ENCODE results near the gene OSTC.
"Not testable (repeated sequence)": the region's sequence is repeated elsewhere in the genome, so short reads cannot be mapped to it uniquely, and the experiment has no call there.

Gene OSTC

DNA sequence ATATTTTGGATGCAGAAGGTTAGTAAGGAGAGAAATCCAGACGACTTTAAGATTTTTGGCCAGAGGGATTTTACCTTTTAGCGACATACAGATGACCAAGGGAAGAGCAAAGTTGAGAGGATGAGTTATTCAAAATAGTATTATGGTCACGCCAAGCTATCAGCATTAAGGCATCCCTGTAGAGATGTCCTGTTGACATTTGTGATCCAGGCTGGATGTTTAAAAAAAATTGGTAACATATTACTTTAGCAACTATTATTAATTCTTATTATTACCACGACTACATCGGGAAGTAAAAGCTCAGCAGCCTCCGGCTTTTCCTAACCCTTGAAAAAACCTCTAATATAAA, 562 bp upstream of the OSTC start:
- no peak for DNase-seq

DNA sequence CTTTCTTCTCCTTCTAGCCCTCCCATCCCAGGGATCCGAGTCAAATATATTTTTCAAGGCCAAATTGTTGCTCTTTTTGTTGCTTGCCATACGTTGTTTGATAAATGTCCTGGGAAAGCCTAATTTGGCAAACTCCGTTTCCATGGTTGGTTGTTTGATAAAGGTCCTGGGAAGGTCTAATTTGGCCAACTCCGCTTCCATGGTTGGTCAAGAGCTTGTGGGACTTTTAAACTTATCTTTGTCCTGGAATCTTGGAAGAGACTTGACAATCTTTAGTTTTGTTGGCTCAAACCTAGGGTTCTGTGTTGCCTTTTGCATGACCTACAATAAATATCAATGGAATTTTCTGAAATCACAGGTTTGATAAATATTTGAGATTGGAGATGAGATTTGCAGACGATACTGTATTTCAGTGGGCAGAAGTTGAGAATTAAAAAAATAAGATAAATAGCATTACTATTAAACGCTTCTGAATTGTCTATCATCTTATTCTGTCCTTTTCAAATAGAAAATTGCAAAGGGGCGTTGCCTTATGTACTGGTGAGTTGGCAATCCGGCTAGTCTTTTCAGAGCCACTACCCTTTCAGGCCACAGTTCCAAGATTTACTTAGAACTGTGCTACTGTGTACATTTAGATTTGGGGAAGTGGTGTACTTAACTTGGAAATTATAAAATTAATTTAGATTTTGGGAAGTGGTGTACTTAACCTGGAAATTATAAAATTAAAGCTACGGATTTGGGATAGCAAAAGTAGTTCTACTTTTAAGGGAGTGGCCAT, 804 bp downstream of the OSTC start:
- DNase-seq: peak; percentile 34

DNA sequence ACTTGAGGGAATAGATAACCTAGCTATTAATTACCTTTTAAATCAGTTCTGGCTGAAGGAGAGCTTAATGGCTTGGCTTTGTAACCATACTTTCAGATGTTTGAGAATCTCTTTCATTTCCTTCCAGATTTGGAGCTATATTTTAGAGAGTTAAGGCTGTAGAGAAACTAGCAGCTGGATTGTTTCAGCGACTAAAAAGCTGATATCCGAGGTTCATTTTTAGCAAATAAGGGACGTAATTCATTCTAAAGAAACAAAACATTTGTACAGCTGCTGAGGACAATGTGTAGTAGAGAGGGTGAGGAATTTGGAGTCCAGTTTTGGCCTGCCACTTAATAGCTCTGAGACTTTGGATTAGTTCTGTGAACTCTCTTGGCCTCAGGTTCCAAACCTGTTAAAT, 12.2 kb downstream of the OSTC start:
- DNase-seq: no peak

DNA sequence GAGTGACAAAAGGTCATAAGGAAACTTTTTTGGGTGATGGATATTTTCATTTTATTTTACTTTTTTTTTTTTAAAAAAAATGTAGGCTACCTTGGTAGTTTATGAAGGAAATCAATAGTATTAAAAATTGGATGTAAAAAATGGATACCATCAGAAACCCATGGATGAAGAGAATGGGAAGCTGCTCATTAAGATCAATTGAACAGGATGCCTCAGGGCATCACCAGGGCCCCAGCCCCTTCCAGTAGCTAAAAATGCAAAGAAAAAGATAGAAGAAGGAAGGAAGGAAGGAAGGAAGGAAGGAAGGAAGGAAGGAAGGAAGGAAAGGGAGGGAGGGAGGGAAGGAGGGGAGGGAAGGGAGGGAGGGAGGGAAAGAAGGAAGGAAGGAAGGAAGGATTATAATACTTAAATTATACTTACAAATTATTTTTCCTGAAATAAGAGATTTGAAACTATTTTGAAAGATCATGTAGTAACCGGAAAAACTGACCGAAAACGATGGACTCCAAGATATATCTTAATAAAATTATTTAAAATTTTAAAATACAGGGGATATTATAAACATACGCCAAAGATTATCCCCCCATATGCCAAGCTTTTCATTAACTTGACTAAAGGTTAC, 24.1 kb downstream of the OSTC start:
- DNase-seq: no peak

DNA sequence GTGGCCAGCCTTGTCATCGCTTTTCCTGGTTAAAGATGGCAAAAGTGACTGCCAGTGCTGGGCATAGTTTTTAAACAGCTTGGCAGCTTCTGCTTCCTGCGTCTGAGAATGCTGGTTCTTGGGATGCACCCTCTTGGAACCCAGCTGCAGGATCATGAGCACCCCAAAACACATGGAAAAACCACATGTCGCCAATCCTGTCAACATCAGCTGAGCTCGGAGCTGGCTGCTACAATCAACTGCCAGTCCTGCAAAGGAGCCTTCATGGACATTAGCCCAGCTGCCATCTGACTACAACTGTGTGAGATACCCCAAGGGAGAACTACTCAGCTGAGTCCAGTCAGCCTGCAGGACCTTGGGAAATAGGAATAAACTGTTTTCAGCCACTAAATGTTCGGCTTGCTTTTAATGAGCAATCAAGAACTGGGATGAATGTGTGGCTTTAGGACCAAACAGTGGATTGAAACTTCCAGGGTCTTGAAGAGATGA, 31.0 kb downstream of the OSTC start:
- DNase-seq: no peak

DNA sequence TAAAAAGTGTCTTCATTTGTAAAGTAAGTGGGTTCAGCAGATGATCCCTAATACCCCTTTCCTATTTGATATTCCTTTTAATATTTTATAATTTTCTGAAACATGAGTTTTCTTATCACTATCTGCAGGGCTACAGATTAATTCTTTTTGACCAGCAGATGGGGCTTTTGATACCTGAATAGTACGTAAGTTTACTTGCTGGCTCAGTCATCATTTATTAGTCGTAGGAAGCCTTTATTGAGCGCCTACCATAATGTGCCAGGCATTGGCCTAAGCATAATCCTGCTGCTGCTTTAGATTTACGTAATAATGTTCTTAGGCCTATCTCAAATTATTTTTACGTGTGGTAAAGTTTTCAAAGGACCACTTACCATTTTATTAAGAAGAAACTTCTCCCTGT, 33.1 kb downstream of the OSTC start:
- DNase-seq: peak; percentile 14

DNA sequence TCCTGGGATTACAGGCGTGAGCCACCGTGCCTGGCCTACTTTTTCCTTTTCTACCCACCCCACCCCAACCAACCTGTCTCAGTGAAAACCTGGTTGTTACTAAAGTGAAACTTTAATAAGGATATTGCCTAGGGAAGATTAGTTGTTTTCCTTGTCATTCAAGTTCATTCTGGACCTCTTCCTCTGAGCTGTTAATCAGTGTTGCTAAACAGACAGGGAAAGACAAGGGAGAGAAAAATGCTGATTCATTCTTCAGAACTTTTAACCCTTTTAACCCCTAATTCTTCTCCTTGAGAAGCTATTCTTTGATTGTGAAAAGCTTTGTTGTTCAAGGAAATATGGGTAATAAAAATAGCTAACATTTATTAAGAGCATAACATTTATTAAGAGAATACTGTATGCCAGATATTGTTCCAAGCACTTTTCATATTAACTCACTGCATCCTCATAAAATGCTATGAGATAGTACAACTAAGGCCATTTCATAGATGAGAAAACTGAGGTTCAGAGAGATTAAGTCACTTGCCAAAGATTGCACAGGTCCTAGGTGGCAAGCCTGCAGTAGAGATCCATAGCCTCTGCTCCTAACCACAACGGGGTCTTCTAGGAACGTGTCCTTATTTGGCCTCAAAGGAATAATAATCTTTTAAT, 34.8 kb downstream of the OSTC start:
- no peak for DNase-seq

DNA sequence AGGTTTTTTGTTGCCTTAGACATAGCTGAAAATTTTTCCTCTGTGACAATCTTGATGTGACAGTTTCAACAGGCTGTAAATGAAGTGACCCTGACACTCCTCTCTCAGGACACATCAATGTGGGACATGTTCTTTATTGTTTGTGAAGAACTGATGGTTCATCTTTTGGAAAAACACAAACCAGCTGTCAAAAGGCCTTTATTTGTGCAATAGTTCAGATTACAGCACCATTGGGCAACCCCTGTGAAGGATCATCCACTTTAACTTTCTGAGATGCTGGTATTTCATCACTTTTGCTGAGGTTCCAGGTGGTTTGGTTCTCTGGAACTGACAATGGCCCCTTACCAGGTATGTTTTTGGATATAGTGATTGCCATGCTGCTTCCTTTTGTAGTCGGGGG, 40.3 kb downstream of the OSTC start:
- no peak for DNase-seq

DNA sequence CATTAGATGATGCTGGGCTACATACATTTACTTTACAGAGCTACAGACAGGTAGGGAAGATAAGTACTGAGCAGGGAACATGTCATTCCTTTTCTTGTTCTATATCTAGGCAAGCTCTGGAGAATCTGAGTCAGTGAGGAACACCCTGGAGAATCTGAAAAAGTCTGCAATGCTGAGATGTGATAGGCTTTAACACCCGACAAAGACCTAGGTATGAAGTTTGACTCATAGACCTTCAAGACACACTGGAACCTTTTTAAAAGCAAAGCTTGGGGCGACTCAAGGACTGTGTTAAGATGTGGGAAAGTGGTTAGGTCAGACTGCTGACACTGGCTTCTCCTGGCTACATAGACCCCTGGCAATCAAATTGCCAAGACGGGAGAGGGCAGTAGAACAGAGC, 42.8 kb downstream of the OSTC start:
- no peak for DNase-seq

DNA sequence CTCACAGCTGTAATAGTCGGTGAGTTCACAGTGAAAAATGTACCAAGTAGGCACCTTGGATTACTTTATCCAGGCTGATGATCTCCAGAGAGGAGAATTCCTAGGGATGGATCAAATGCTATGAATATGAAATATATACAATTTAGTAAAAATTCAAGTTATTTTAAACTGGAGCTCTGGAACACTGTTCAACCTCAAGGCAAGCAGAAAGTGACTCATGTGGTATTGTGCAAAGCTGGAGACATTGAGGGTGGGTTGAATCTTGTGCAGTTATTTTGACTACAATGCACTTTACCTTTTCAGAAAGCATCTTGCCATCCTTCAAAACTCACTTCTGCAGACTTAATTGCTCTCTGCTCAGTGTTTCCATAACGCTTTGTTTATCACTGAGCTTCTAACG, 43.4 kb downstream of the OSTC start:
- no peak for DNase-seq

DNA sequence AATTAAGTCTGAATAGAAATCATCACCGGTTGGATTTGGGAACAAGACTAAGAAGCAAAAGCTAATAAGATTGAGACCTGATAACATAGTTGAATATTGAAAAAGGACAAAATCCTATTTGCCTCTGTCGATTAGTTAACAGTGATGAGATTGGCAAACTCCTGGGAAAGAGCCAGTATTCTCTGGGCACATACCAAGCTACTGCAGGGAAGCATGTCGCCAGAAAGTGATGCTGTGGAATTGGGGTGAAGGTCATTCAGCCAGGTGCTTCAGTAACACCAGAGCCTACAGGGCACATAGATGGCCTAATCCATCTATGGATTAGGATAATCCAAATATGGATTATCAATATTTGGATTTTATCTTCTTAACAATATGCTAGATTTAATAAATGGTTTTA, 44.0 kb downstream of the OSTC start:
- DNase-seq: no peak

DNA sequence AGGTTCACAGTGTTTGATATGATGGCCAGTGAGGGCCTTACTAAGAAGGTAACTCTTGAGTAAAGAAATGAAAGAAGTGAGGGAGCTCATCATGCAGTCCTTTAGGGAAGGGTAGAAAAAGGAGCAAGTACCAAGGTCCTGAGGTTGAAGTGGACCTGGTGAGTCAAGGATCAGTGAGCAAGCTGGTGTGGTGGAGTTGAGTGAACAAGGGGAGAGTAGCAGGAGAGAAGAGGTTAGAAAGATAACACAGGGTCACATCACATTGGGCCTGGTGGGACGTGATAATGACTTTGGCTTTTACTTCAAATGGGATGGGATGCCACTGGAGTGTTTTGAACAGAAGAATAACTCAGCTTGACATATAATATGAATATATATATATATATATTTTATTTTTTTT, 44.7 kb downstream of the OSTC start:
- DNase-seq: no peak

DNA sequence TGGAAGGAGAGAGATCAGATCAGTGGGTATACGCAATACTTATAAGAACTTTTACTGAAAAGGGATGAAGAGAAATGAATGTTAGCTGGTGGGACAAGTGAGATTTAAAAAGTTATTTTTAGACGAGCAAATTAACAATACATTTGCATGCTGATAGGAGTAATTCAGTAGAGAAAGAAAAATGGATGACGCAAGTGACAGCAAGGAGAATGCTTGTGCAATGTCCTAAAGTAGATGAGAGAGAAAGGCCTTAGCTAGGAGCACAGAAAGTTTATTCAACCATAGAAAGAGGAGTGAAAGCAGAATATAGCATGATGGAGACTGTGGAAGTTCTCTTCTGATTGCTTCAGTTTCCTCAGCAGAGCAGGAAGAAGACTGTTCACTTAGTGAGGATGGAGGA, 45.8 kb downstream of the OSTC start:
- no peak for DNase-seq

DNA sequence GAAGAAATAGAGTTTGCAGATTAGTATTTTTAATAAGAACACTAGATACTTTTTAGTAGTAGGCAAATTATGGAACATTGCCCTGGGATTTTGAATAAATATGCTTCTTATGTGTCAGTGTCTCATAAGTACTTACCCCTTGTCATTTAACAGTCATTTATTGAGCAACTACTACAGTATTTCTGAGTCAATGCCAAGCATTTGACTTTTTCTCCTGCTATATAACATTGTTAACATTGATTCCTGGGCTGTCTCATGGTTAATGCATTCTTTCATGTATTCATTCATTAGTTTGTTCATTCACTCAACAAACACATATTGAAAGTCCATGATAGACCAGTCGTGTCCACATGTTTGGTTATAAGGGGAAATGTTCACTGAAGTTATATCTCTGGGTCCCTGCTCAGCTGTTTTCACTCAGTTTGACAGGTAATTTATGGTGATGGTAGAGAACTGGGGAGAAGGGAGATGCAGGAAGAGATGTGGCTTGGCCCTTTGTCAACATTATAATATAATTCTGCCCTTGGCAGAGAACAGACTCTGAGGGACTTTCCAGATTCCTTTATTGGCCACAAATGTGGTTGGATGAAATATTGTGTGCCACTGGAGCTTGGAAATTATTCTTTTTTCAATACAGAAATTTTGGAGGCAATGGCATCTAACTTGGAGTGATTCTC, 49.8 kb downstream of the OSTC start:
- DNase-seq: no peak

DNA sequence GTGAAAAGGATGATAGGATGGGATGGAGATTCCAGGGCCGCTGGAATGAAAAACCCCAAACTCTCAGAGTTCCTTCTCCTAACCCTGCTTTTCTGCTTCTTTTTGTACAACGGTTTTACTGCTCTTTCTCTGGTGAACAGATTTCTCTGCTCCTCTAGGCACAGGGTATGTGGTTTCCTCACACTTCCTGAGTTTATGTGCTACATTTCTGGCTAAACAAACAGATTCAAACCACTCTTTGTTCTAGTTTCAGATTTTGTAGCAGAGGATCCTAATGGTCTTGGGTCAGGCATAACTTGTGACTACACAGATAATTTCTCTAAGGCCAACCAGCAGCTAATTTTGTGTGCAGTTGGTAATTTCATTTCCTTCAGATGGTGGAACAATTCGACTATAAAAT, 52.6 kb downstream of the OSTC start:
- DNase-seq: no peak

DNA sequence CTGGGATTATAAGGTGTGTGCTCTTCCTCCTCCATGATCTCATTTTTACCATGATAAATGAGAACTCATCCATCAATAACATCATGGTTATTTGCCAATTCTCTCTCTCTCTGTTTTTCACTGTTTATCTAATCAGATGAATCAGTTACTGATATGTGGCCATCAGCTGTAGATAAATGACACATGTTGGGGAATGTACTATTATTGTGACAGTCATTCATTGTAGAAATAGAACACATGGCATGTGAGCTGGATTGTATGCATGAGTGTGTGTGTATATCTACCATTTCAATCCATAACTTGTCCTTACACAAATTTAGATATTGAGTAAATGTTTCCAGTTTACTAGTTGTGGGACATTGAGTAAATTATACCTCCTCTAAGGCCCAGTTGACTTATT, 53.0 kb downstream of the OSTC start:
- DNase-seq: no peak

DNA sequence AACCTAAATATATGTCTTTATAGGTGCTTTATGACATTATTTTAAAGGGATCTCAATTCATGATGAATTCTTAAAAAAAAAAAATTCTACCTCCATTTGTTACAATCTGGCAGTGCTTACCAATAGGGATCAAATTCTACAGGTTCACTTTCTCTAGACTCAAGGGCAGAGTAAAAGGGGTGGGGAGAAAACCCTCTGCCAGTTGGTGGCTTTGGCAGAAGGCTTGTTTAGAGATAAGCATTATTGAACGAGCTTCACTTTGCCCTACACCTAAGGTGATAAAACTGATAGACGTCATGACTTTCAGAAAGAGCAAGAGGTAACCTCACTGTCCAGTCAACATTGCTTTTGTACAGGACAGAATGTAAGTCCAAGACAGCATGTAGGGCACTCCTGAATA, 53.6 kb downstream of the OSTC start:
- no peak for DNase-seq

DNA sequence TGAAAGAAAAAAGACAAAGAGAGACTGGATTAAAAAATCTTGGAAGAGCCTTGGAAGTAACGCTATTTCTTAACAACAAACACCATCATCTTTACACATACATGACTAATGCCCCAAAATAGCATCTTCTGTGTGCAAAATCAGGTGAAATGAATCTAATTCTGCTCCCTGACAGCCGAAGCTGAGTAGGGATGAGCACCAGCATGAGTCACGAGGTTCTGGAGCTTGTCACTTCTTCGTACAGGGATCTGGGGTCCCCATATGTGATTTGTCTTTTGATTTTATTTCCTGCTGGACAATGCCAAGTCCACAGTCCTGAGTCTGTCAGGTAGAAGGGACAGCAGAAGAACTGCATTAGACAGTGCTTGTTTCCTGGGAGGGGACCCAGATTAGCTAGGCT, 55.9 kb downstream of the OSTC start:
- no peak for DNase-seq

DNA sequence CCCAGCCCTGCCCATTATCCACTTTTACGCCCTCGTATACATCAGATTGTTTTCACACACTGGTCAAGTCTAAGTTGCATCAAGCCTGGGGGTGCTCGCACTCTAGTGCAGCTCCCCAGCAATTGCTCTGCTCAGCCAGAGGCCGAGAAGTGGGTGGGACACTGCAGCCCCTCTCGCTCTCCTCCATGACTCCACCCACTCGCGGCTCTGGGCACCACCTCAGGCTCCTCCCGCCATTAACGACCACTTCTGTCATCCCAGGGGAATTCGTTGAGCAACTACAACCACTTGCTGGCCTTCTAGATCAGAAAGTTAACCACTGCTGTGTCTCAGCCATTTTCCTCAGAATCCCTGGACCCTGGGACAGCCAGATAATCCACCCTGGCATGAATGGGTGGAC, 58.8 kb downstream of the OSTC start:
- no peak for DNase-seq

DNA sequence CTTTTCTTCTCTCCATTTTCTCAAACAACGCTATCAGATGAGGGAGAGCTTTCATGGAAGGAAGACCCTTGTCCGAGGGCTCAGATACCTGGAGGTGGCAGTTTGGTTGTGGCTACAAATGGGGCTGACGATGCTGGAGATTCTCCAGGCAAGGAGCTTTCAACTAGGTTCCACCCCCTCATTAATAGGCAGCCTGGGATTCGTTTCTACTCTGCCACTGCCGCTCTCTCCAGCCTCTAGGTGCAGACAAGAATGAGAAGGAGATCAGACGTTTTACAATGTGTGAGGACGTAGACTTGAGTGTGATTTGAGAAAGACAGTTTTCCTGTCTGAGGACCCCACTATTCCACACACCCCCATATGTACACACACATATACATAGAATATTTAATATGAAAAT, 59.3 kb downstream of the OSTC start:
- no peak for DNase-seq

DNA sequence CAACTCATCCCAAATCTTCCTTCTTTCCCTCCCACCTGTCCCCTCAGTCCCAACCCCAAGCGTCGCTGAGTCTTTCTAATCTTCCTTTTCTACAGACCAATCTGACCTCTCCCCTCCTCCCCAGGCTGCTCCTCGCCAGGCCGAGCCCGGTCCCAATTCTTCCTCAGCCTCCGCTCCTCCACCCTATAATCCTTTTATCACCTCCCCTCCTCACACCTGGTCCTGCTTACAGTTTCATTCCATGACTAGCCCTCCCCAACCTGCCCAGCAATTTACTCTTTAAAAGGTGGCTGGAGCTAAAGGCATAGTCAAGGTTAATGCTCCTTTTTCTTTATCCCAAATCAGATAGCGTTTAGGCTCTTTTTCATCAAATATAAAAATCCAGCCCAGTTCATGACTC, 60.2 kb downstream of the OSTC start:
- DNase-seq: not testable (repeated sequence)

DNA sequence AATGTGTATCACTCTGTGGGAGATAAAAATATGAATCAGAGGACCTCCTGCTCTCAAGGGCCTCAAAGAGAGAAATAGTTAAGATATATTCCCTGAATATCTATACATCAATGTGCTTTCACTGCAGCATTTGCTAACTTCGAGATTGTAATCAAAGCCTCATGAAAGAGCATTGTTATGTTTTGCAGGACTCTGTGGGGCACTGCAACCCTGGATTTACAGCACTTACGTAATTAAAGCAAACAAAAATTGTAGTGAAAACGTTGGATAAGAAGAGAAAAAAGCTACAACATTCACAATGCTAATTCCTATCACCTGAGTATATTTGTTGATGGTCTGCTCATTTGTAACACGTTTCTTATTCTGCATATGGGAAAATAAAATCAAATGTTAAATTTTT, 64.5 kb downstream of the OSTC start:
- DNase-seq: no peak

DNA sequence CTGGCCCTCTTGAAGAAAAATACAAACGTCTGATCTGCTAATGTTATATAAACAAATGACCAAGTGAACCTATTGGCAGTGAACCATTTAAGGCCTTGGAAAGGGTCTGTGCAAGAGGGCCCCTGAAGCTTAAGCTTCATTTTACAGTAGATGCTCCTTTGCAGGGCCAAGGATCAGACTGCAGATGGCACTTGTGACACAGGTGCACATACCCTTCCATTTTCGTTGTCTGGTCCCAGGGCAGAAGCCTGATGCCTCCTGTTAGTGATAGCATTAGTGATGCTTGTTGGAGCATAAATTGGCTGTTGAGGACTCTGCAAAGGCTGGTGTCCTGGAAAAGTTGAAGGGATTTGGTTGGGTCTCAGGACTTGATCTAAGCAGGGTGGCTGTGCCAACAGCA, 65.9 kb downstream of the OSTC start:
- DNase-seq: no peak

DNA sequence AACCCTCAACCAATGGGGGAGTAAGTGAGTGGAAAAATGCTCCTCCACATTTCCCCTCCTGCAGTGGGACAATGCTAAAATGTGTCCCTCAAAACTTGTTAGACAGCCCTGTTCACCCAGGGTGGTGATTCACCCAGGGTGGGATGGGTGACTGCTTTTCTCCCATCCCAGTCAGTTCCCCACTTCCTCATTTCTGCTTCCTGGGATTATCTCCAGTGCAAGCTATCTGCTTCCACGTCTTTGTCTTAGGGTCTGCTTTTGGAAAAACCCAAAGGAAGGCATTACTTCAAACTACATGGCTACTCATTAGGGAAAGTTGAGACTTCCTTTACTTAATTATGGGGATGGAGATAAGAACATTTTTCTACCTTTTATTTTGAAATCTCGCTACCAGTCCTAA, 67.0 kb downstream of the OSTC start:
- DNase-seq: no peak
